AG04449 (cell line): ENCODE data around the gene TRDN.

ENCODE experiments used
- CTCF ChIA-PET: fragments of 350-600 bp; formaldehyde crosslinking; extraction: SDS; loops from one replicate; lab custom pipeline; 2021; ENCODE audit warnings: antibody characterized with exemption; lab: Yijun Ruan, JAX
- POLR2A ChIA-PET: fragments of 400-600, 350-600 bp; formaldehyde crosslinking; extraction: SDS; loops from one replicate; lab custom pipeline; 2020; ENCODE audit warnings: antibody characterized with exemption, inconsistent platforms; lab: Yijun Ruan, JAX
- DNase-seq: peaks from one replicate; pipeline ENCODE4 v3.0.0-alpha.2; 2010; ENCODE audit warnings: low read depth, low spot score
- H3K4me3 ChIP-seq: 2 replicates; pipeline ENCODE4 v1.5.1; 2011; ENCODE audit warnings: low read depth, mild to moderate bottlenecking, control low read depth, low read length
- TF ChIP-seq, protein P1 (sequence below): IDR thresholded peaks from one replicate; pipeline ENCODE4 v1.5.1; 2011; ENCODE audit warnings: mild to moderate bottlenecking, moderate library complexity, low read length, control low read depth, inconsistent platforms; ENCODE audit not compliant: insufficient read depth; ENCODE audit errors: missing control alignments

The TRDN gene

DNA sequence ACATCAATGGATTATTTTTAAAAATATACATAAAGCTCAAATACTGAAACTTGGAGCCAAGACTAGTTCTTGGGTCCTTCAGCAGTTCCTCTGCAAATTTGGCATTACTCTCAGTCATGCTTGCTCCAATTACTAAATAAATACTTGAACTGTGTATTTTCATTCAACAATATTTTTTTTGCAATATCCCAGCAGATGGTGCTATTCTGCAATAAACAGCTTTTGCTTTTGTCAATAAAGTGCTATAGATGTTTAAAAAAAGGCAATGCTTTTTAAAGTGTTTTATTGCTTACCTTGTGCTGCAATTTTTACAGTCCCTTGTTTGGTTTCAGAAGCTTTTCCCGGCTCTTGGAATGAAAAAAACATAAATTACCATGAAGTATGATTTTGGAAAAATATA, 243.4 kb downstream of the TRDN start:
- H3K4me3 ChIP-seq, result no peak overlapping the region
- CTCF ChIA-PET, result interaction anchor here (0.8 kb wide), 1 partner anchor 14 kb away, joined by 3 read pairs; no protein-coding TSS in a partner anchor
- DNase-seq, result no peak
- POLR2A ChIA-PET, result no interaction called here
- TF ChIP-seq, protein P1, sequence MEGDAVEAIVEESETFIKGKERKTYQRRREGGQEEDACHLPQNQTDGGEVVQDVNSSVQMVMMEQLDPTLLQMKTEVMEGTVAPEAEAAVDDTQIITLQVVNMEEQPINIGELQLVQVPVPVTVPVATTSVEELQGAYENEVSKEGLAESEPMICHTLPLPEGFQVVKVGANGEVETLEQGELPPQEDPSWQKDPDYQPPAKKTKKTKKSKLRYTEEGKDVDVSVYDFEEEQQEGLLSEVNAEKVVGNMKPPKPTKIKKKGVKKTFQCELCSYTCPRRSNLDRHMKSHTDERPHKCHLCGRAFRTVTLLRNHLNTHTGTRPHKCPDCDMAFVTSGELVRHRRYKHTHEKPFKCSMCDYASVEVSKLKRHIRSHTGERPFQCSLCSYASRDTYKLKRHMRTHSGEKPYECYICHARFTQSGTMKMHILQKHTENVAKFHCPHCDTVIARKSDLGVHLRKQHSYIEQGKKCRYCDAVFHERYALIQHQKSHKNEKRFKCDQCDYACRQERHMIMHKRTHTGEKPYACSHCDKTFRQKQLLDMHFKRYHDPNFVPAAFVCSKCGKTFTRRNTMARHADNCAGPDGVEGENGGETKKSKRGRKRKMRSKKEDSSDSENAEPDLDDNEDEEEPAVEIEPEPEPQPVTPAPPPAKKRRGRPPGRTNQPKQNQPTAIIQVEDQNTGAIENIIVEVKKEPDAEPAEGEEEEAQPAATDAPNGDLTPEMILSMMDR, result no peak

DNA sequence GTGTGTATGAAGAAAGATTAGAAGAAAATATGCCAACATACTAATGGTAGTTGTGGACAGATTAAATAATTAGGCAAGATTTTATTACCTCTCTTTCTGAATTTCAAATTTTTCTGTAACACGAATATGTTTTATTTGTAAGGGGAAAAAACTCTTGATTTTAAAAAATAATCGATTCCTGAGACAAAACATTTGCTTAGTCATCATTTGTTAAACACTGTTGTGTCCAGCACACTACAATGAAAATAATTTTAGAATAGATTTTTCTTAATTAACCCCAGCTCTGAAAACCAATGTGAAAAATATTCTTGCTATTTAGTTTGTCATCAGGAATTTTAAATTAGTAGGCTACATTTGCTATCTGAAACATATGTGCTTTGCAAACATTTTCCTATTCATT, 253.0 kb downstream of the TRDN start:
- POLR2A ChIA-PET, result no interaction called here
- DNase-seq, result no peak
- TF ChIP-seq, protein P1, result no peak
- H3K4me3 ChIP-seq, result no peak overlapping the region
- CTCF ChIA-PET, result no interaction called here

DNA sequence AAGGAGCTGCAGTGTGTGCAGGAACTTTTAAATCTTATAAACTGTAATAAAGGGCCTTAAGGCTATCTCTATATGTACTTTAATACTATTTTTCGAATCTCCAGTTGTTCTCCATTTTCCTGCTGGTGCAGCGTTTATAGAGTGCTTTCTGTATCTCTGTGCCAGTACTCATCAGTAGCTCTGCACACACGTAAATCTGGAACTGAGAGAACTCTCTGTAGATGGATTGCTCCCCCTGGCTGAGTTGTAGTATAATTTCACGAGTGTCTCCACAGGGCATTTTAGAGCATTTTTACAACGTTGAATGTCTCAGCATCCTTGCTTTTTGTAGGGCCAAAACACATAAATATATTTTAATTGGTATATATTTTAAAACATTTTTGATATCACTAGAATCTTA, 256.5 kb downstream of the TRDN start:
- DNase-seq, result no peak
- ChIA-PET CTCF (interaction anchor here (1.0 kb wide), 1 partner anchor 11 kb away, joined by 3 read pairs; no protein-coding TSS in a partner anchor), POLR2A (no interaction called here)
- no peak overlapping the region for H3K4me3 ChIP-seq
- TF ChIP-seq, protein P1, result no peak

DNA sequence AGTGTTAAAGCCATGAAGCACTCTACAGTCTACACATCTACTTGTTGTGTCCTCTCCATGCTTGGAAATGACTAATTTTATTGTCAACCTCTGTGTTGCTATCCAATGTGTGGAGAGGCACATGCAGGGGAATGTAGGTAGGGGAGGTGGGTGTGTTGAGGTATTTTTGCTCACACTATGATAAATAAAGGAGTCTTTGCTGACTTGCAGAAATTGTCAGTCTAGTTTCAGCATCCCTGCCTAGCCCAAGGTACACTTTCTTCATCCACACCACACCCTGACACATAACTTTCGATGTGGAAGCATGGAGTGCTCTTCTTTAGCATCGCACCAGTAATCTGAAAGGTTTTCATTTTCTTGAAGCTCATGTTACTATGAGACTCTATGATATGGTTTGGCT, 264.0 kb downstream of the TRDN start:
- TF ChIP-seq, protein P1, result no peak

DNA sequence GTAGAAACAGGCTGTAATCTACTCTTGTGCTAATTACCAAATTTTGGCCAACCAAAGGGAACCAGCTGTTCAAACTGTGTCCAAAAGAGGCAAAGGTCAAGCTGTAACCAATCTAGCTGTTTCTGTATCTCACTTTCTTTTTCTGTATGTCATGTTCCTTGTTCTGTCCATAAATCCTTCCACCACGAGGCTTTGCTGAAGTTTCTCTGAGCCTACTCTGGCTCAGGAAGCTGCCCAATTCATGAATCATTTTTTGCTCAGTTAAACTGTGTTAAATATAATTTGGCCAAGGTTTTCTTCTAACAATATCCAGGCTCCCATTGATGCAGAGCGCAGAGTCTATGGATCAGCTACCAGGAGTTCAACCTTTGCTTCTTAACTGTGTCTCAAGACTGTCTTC, 272.8 kb downstream of the TRDN start:
- CTCF ChIA-PET, result no interaction called here
- DNase-seq, result no peak
- POLR2A ChIA-PET, result no interaction called here
- TF ChIP-seq, protein P1, result no peak
- H3K4me3 ChIP-seq, result no peak overlapping the region

More for the DNA sequence above, 264.0 kb downstream of the TRDN start:
- ChIA-PET CTCF (no interaction called here), POLR2A (no interaction called here)
- H3K4me3 ChIP-seq, result no peak overlapping the region
- no peak for DNase-seq

DNA sequence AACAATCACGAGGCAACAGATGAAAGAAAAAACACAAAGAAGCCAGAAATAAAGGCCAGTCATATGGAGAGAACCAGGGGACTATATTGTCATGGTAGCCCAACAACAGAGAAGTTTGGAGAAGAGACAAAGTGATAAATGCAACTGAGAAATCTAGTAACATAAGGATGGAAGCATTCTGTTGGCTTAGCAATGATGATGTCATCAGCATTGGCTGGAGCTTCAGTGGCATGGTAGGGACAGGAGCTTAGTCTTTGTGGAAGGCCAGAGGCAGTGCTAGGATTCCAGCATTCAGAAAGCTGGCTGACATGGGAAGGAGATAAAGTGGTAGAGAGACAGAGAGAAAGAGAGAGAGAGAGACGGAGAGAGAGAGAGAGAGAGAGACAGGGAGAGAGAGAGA, 276.4 kb downstream of the TRDN start:
- TF ChIP-seq, protein P1, result no peak
- ChIA-PET POLR2A (no interaction called here), CTCF (no interaction called here)
- DNase-seq, result no peak
- no peak overlapping the region for H3K4me3 ChIP-seq
